Memory B cell (primary cell): Measurements from ENCODE around the gene A4GALT.

ENCODE experiments used
- ATAC-seq: fragments of 150-1000 bp; cut with Tn5 transposase; 2 replicates; pipeline ENCODE4 v1.10.0; 2021; ENCODE audit warnings: low read depth, mild to moderate bottlenecking, moderate library complexity
- DNase-seq, 2 donors: peaks; one replicate each; pipeline ENCODE4 v3.0.0; 2022; ENCODE audit warnings: low spot score in 2 of 2
- H3K27ac Mint-ChIP-seq: one replicate; pipeline ENCODE4 v1.8.0; 2022; ENCODE audit warnings: mild to moderate bottlenecking, moderate library complexity, mixed read lengths
- H3K27me3 Mint-ChIP-seq: one replicate; pipeline ENCODE4 v1.8.0; 2022; ENCODE audit warnings: mixed read lengths
- H3K36me3 Mint-ChIP-seq: one replicate; pipeline ENCODE4 v1.8.0; 2022; ENCODE audit warnings: mild to moderate bottlenecking, mixed read lengths
- H3K4me1 Mint-ChIP-seq: one replicate; pipeline ENCODE4 v1.8.0; 2022; ENCODE audit warnings: mixed read lengths
- H3K4me3 Mint-ChIP-seq: one replicate; pipeline ENCODE4 v1.8.0; 2022; ENCODE audit warnings: mild to moderate bottlenecking, moderate library complexity, mixed read lengths
- H3K9me3 Mint-ChIP-seq: one replicate; pipeline ENCODE4 v1.8.0; 2022; ENCODE audit warnings: mixed read lengths

Gene A4GALT

DNA sequence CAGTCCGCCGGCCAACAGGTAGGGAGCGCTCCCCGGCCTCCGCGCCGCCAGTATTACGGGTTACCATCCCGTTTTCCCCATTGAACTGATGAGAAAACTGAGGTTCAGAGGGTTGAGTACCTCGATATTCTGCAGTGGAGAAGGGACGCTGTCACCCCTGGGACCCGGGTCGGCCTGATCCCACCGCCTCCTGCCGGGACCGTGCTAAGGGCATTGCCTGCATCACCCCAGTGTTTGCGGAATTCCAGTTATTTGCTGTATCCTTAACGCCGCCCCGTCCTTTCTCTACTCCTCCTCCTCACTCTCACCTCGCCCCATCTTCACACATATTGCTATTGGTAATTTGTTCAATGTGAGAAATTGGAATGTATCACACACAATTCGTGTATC, 370 bp upstream of the A4GALT start:
- ATAC-seq: no peak
- H3K4me1 Mint-ChIP-seq: peaks cover 30% of the 10 kb centered on the region
- no peak for DNase-seq

DNA sequence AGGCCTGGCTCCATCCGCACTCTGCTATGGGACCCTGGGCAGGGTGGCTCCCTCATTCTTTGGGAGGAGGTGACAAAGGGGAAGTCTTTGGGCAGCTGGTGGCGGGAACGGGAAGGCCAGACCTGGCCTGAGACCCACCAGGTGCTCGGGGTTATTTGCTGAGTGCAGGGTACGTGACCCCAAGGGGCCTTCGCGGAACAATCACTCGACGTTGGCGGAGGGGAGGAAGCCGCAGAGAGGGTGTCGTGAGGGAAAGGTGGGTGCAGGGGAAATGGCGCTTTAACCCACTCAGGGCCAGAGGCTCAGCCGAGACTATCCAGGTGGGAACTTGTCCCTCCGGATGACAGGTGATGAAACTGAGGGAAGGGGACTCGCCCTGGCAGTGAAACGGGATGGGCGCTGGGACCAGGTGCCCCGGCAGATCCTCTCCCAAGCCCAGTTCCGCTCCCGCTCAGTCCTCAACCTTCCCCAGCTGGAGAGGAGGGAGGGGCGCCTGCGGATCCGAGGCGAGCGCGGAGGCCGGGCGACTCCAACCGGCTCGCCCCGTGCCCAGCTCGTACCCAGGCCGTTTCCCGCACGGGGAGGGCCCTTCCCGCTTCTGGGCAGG, 911 bp downstream of the A4GALT start:
- Mint-ChIP-seq H3K4me3 (peak overlapping the region; percentile 65), H3K4me1 (peaks cover 31% of the 10 kb centered on the region), H3K36me3 (no peaks in the 10 kb centered on the region), H3K27ac (no peak overlapping the region), H3K27me3 (peaks cover 18% of the 10 kb centered on the region), H3K9me3 (no peaks in the 10 kb centered on the region)
- DNase-seq (no peak), ATAC-seq (no peak)

More for the DNA sequence above, 370 bp upstream of the A4GALT start:
- peak overlapping the region; percentile 81 for H3K4me3 Mint-ChIP-seq
- H3K27me3 Mint-ChIP-seq: peaks cover 16% of the 10 kb centered on the region
- H3K9me3 Mint-ChIP-seq: no peaks in the 10 kb centered on the region
- H3K36me3 Mint-ChIP-seq: no peaks in the 10 kb centered on the region
- peak overlapping the region; percentile 55 for H3K27ac Mint-ChIP-seq

DNA sequence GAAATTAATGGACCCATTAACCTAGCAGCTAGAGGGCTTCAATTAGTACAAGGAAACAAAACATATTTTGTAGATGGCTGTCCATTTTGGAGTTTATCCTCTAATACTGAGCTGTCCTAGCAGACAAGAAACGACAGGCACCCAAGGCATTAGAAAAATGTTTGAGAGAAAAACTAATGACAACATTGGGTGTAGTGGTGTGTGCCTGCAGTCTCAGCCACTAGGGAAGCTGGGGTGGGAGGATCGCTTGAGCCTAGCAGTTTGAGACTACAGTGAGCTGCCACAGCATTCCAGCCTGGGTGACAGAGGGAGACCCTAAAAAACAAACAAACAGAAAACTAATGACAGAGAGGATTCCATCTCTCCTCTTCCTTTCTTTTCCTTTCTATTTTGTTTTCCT, 1.5 kb downstream of the A4GALT start:
- Mint-ChIP-seq H3K4me3 (peak overlapping the region; percentile 65), H3K27ac (no peak overlapping the region), H3K36me3 (no peaks in the 10 kb centered on the region), H3K9me3 (no peaks in the 10 kb centered on the region), H3K4me1 (peaks cover 33% of the 10 kb centered on the region), H3K27me3 (peaks cover 19% of the 10 kb centered on the region)
- ATAC-seq: no peak
- DNase-seq: no peak

DNA sequence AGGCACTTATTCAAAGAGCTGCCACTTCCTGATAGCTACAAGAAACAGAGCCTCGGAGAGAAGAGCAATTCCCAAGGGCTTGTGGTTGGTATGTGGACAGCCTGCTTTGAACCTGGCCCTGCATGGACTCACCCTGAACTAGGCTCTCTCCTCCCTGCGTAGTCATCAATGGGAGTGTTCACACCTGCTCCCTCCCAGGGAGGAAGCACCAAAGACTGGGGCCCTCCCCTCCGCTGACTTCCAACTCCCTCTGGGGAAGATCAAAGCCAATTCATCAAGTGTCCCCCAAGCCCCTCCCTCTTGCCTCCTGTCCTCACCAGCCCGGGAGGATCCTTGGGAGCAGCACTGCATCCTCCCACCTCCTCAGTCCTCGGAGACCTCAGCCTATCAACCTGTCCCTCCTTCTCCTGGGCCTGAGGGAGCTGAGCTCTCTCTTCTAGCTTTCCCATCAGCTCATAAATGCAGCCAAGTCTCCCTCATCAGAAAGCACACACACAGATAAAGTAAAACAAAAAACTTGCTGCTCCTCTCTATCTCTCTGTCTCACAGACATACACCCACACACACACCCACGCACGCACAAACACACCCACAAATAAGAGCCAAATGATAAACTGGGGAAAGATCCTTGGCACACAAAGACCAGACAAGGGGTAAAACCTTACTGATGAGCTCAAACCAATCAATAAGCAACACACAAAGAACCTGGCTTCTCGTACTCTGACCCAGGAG, 3.3 kb downstream of the A4GALT start:
- peak; percentile 20 for ATAC-seq
- Mint-ChIP-seq H3K9me3 (no peaks in the 10 kb centered on the region), H3K36me3 (no peaks in the 10 kb centered on the region), H3K27ac (peak overlapping the region; percentile 5), H3K27me3 (peaks cover 19% of the 10 kb centered on the region), H3K4me1 (peaks cover 33% of the 10 kb centered on the region), H3K4me3 (peak overlapping the region; percentile 5)
- DNase-seq: no peak

DNA sequence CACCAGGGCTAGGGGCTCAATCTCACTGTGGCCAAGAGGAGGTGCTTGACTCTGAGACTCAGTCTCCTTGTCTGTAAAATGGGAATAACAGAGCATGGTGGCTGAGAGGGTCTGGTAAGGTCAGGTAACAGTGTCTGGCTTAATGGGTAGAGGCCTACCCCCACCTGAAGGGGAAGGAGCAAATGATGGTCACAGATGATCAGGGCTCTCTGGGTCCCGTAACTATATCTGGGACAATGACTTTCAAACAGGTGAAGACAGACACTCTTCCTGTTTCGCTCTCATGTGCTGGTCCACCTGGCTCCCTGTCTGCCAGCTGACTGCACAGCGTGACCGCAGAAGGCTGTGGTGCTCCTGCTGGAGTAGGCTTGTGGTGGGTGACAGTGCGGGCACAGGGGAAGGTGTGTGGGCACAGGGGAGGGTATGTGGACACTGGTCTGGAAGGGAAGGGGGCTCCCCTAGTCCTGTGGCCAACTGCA, 4.0 kb downstream of the A4GALT start:
- Mint-ChIP-seq H3K27me3 (peaks cover 17% of the 10 kb centered on the region), H3K4me3 (peak overlapping the region; percentile 37), H3K4me1 (peaks cover 32% of the 10 kb centered on the region), H3K36me3 (no peaks in the 10 kb centered on the region), H3K27ac (peak overlapping the region; percentile 43), H3K9me3 (no peaks in the 10 kb centered on the region)
- ATAC-seq (peak; percentile 86), DNase-seq (peak; percentile 46 to 51)

DNA sequence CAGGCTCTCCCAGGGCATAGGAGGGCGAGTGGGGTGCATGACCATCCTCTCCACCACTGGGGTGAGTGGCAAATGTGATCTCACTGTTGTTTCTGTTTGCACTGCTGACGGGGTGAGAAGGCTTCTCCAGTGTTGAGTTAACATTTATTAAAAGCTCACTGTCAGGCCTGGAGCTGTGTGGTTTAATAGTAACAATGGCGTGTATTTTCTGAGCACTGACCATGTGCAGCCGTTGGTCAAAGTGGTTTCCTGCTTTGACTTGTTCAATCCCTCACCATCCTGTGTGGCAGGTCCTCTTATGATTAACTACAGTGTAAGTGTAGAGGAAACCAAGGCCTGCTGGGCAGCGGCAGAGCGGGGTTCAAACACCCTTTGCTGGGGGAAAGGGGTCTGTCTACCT, 4.4 kb downstream of the A4GALT start:
- H3K27me3 Mint-ChIP-seq: peaks cover 13% of the 10 kb centered on the region
- H3K9me3 Mint-ChIP-seq: no peaks in the 10 kb centered on the region
- DNase-seq: no peak
- H3K27ac Mint-ChIP-seq: peak overlapping the region; percentile 43
- peaks cover 29% of the 10 kb centered on the region for H3K4me1 Mint-ChIP-seq
- H3K4me3 Mint-ChIP-seq: peak overlapping the region; percentile 37
- no peak for ATAC-seq
- no peaks in the 10 kb centered on the region for H3K36me3 Mint-ChIP-seq

DNA sequence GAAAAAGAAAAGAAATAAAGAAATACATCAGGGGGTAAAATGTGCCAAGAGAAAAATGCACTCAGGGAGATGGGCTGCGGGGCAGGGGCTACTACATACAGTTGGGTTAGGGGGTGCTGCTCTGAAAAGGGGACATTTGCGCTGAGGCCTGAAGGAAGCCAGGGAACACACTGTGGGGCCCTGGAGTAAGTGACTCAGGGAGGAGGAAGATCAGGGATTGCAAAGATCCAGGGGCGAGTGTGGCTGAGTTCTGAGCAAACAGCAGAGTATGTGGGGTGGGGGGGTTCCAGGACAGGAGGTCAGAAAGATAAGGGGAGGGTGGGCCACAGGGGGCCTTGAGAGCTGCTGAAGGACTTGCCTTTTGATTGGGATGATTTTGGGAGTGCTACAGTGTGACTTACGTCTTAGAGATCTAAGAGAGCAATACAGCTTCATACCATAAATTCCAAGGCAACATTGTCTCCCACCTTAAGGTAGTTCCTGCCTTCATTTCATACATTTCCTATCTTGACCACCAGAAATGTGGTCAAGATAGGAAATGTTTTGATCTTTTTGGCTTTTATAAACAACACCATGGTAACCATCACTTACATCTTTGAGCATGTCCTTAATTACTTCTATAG, 5.8 kb downstream of the A4GALT start:
- Mint-ChIP-seq H3K4me1 (peaks cover 26% of the 10 kb centered on the region), H3K27me3 (peaks cover 13% of the 10 kb centered on the region), H3K9me3 (no peaks in the 10 kb centered on the region), H3K4me3 (no peak overlapping the region), H3K27ac (no peak overlapping the region), H3K36me3 (no peaks in the 10 kb centered on the region)
- DNase-seq: no peak
- ATAC-seq: no peak

DNA sequence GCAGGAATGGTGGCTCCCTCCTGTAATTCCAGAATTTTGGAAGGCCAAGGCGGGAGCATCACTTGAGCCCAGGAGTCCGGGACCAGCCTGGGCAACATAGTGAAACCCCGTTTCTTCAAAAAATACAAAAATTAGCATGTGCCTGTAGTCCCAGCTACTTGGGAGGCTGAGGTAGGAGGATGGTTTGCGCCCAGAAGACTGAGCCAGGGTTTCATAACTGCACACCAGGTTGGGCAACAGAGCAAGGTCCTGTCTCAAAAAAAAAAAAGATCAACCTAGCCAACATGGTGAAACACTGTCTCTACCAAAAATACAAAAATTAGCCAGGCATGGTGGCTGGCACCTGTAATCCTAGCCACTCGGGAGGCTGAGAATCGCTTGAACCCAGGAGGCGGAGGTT, 6.4 kb downstream of the A4GALT start:
- Mint-ChIP-seq H3K9me3 (no peaks in the 10 kb centered on the region), H3K4me1 (peaks cover 21% of the 10 kb centered on the region), H3K4me3 (no peak overlapping the region), H3K36me3 (no peaks in the 10 kb centered on the region), H3K27me3 (peaks cover 9% of the 10 kb centered on the region), H3K27ac (no peak overlapping the region)
- ATAC-seq (no peak), DNase-seq (no peak)

DNA sequence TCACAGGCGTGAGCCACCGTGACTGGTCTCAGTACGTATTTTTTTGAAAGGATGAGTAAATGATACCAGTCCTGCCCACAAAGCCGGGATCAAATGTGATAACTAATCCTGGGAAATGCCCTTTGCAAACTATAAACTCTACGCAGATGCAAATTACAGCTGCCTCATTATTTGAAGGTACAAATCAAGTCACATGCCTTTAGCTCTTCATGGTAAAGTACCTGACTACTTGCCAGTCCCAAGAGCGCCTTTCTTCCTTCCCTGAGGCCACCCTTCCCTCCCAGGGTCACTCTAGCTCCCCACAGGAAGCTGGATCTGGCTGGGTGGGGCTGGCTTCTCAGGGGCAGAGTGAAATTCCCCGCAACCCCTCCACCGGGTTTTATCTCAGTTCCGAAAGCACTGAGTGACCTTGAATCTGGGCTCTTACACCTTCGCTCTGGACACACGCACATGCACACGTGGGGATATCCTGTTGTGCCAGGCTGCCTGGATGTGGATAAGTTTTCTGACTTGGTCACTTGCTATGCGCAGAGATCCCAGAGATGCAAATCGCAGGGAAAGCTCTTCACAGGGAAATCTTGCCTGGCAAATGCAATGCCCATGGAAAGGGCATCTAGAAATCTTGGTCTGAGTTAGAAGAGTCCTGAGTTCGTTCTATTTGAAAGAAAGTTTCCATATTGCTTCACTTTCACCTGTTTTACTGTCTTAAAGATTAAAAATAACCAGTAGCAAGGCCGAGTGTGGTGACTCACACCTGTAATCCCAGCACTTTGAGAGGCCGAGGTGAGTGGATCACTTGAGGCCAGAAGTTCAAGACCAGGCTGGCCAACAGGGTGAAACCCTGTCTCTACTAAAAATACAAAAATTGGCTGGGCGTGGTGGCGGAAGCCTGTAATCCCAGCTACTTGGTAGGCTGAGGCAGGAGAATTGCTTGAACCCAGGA, 8.5 kb downstream of the A4GALT start:
- peaks cover 18% of the 10 kb centered on the region for H3K4me1 Mint-ChIP-seq
- peaks cover 2% of the 10 kb centered on the region for H3K9me3 Mint-ChIP-seq
- ATAC-seq: no peak

DNA sequence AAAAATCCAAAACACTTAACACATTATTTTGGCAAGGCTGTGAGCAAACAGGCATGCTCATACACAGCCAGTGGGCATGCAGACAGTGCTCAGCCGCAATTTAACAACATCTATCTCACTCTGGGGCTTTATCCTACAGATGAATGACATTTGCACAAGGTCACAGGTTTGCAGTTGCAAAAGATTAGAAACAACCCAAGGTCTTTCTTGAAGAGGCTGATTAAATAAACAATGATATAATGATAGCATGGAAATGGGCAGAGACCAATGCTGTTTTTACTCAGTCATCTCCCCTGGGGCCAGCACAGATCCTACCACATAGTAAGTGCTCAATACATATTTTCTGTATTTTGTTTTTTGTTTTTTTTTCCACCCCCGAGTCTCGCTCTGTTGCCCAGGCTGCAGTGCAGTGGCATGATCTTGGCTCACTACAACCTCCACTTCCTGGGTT, 9.4 kb downstream of the A4GALT start:
- Mint-ChIP-seq H3K9me3 (peaks cover 2% of the 10 kb centered on the region), H3K27ac (no peak overlapping the region)

More for the DNA sequence above, 8.5 kb downstream of the A4GALT start:
- H3K27ac Mint-ChIP-seq: no peak overlapping the region
- no peak overlapping the region for H3K4me3 Mint-ChIP-seq
- no peak for DNase-seq
- no peaks in the 10 kb centered on the region for H3K36me3 Mint-ChIP-seq
- H3K27me3 Mint-ChIP-seq: peaks cover 10% of the 10 kb centered on the region

DNA sequence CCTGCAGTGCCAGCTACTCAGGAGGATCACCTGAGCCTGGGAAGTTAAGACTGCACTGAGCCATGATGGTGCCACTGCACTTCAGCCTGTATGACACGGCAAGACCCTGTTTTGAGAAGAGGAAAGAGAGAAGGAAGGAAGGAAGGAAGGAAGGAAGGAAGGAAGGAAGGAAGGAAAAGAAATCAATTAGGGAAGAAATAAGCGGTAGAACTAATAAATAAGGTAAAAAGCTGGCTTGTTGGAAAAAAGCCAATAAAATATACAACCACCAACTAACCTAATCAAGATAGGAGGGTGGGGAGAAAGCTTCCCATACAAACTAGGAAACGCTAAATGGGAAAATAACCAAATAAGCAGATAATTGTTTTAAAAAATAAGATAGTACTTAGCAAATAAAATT, 12.3 kb downstream of the A4GALT start:
- peaks cover 9% of the 10 kb centered on the region for H3K27me3 Mint-ChIP-seq
- DNase-seq (no peak), ATAC-seq (no peak)
- peaks cover 5% of the 10 kb centered on the region for H3K4me1 Mint-ChIP-seq
- H3K36me3 Mint-ChIP-seq: no peaks in the 10 kb centered on the region
- no peak overlapping the region for H3K4me3 Mint-ChIP-seq
- H3K9me3 Mint-ChIP-seq: peaks cover 2% of the 10 kb centered on the region
- H3K27ac Mint-ChIP-seq: no peak overlapping the region

More for the DNA sequence above, 9.4 kb downstream of the A4GALT start:
- H3K27me3 Mint-ChIP-seq: peaks cover 10% of the 10 kb centered on the region
- H3K4me1 Mint-ChIP-seq: peaks cover 10% of the 10 kb centered on the region
- ATAC-seq (no peak), DNase-seq (no peak)
- H3K36me3 Mint-ChIP-seq: no peaks in the 10 kb centered on the region
- no peak overlapping the region for H3K4me3 Mint-ChIP-seq

DNA sequence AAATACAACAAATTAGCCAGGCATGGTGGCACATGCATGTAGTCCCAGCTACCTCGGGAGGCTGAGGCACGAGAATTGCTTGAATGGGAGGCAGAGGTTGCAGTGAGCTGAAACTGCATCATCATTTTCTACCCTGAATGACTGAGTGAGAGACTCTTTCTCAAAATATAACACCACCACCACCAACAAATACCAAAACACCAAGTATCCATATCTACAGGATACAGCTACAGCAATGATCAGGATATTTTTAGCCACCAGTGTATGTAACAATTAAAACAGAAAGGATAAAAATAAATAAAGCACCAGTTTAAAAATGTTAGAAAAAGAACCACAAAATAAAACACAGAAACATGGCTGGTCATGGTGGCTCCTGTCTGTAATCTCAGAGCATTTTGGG, 13.2 kb downstream of the A4GALT start:
- no peak overlapping the region for H3K4me3 Mint-ChIP-seq
- H3K4me1 Mint-ChIP-seq: peaks cover 5% of the 10 kb centered on the region
- H3K9me3 Mint-ChIP-seq: peaks cover 2% of the 10 kb centered on the region
- DNase-seq (no peak), ATAC-seq (no peak)
- H3K36me3 Mint-ChIP-seq: no peaks in the 10 kb centered on the region
- peaks cover 11% of the 10 kb centered on the region for H3K27me3 Mint-ChIP-seq
- no peak overlapping the region for H3K27ac Mint-ChIP-seq

DNA sequence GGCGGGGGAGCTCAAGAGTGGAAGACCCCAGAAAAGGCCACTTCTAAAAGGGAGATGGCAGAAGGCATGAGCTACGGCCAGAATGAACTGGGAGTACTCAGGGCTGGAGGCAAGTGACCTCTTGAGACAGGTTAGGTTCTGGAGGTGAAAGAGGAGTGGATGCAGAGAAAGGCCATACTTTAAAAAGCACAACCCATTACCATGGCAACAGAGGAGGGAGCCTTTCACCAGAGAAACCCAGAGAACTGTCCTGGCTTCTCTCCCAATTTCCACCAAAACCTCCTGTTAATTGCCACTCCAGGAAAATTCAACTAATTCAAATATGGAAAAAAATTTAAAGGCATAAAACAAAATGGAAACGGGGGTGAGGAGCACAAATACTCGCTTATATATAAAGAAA, 15.8 kb downstream of the A4GALT start:
- no peak overlapping the region for H3K27ac Mint-ChIP-seq
- H3K4me1 Mint-ChIP-seq: peaks cover 7% of the 10 kb centered on the region
- H3K4me3 Mint-ChIP-seq: no peak overlapping the region
- H3K27me3 Mint-ChIP-seq: peaks cover 10% of the 10 kb centered on the region
- H3K9me3 Mint-ChIP-seq: peaks cover 2% of the 10 kb centered on the region
- DNase-seq (no peak), ATAC-seq (no peak)
- no peaks in the 10 kb centered on the region for H3K36me3 Mint-ChIP-seq
